NCI-H187 treated with DMSO at 0.1 percent for 48 hours (cell line): ENCODE data around the gene FANK1.
"Not testable (repeated sequence)": the region's sequence is repeated elsewhere in the genome, so short reads cannot be mapped to it uniquely, and the experiment has no call there.

Experiments used
- DNase-seq: peaks from one replicate; lab custom pipeline; 2025; lab: John Stamatoyannopoulos, UW

FANK1 gene

GRCh38 chr10:125889441-125889840 is 6.9 kb upstream of the FANK1 start:
- DNase-seq: not testable (repeated sequence)

GRCh38 chr10:125892402-125892801 is 4.0 kb upstream of the FANK1 start:
- DNase-seq: not testable (repeated sequence)

GRCh38 chr10:125894176-125894575 is 2.2 kb upstream of the FANK1 start:
- DNase-seq: not testable (repeated sequence)

- DNase-seq: not testable (repeated sequence)
These were observed 955 bp upstream of the FANK1 start for GRCh38 chr10:125895130-125896087.

GRCh38 chr10:125897317-125897716 is 953 bp downstream of the FANK1 start:
- not testable (repeated sequence) for DNase-seq

- DNase-seq: not testable (repeated sequence)
These were observed 4.6 kb downstream of the FANK1 start for GRCh38 chr10:125900963-125901362.

- not testable (repeated sequence) for DNase-seq
These were observed 6.8 kb downstream of the FANK1 start for GRCh38 chr10:125903135-125903640.

GRCh38 chr10:125905069-125905994 is 9.0 kb downstream of the FANK1 start:
- DNase-seq: not testable (repeated sequence)

GRCh38 chr10:125907598-125907997 is 11.2 kb downstream of the FANK1 start:
- not testable (repeated sequence) for DNase-seq

GRCh38 chr10:125908813-125909212 is 12.4 kb downstream of the FANK1 start:
- DNase-seq: not testable (repeated sequence)

- not testable (repeated sequence) for DNase-seq
These were observed 13.1 kb downstream of the FANK1 start for GRCh38 chr10:125909491-125909890.

GRCh38 chr10:125911145-125911544 is 14.8 kb downstream of the FANK1 start:
- no peak for DNase-seq

GRCh38 chr10:125911990-125912389 is 15.6 kb downstream of the FANK1 start:
- DNase-seq: no peak

- not testable (repeated sequence) for DNase-seq
These were observed 16.9 kb downstream of the FANK1 start for GRCh38 chr10:125913277-125913676.

- DNase-seq: no peak
These were observed 20.6 kb downstream of the FANK1 start for GRCh38 chr10:125916977-125917376.

GRCh38 chr10:125917704-125918361 is 21.5 kb downstream of the FANK1 start:
- DNase-seq: not testable (repeated sequence)

- not testable (repeated sequence) for DNase-seq
These were observed 25.4 kb downstream of the FANK1 start for GRCh38 chr10:125921643-125922306.

- no peak for DNase-seq
These were observed 29.0 kb downstream of the FANK1 start for GRCh38 chr10:125925262-125925834.

GRCh38 chr10:125926247-125926646 is 29.9 kb downstream of the FANK1 start:
- no peak for DNase-seq

GRCh38 chr10:125927265-125927664 is 30.9 kb downstream of the FANK1 start:
- not testable (repeated sequence) for DNase-seq
